Hypothalamus (tissue), 51 donors: ENCODE results near the gene ZNF225.
"Not testable (repeated sequence)": the region's sequence is repeated elsewhere in the genome, so short reads cannot be mapped to it uniquely, and the experiment has no call there.

Source experiments
- DNase-seq, 51 donors: peaks; one replicate each; lab custom pipeline; 2025; lab: John Stamatoyannopoulos, UW

ZNF225 gene

GRCh38 chr19:44113138-44113783, at the start of gene ZNF225:
ZNF225 (plus strand) TSS chr19:44113399; CDS start chr19:44115828, 2,429 bp downstream.
- DNase-seq, result peak; percentile 56 to 99 (median 96)

GRCh38 chr19:44066305-44066704, 46.9 kb upstream of the ZNF225 start:
- DNase-seq, result no peak

GRCh38 chr19:44069415-44069814, 43.8 kb upstream of the ZNF225 start:
- DNase-seq, result no peak

- peak; percentile 27 to 94 (median 82) for DNase-seq
These were observed 41.2 kb upstream of the ZNF225 start, which contains the start of gene ZNF284 for GRCh38 chr19:44071824-44072542. ZNF284 (plus strand) TSS chr19:44072159; CDS start chr19:44076390, 4,231 bp downstream.

DNA sequence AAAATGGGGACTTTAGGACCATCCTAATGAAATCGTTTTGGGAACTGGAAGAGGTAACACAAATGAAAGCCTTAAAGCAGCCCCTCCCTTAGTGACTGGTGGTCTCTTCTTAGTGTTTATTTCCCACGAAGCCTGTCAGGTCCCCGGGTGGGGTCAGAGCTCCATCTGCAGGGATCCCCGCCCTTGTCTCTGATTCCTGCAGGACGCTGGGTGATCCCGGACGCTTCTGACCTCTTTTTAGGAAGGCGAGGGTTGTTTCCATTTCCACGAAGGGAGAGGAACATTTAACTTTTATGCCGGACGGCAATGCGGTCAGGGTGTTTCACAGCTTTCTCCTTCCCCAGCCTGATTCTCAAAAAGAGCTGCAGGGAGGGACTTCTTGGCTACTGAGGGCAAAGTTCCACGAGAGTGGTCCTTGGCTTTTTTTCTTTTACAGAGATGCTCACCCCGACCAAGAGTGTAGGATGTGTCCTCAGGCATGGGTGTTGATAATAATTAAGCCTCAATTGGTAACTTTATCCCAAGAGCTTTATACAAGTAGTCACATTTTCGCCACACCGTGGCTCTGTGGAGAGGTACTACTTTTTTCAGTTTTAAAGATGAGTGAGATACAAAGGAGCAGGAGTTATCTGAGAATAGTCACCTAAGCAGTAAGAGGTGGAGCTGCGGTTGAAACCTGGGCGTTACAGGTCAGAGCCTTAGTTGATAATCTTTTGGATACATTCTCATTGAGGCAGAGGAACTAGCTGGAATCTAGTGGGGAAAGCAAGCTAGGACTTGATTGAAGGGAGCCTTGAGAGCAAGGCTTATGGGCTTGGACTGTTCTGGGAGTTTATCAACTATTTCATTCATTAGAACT, 40.4 kb upstream of the ZNF225 start:
- no peak for DNase-seq

- no peak for DNase-seq
These were observed 36.9 kb upstream of the ZNF225 start for GRCh38 chr19:44076325-44076724.

DNA sequence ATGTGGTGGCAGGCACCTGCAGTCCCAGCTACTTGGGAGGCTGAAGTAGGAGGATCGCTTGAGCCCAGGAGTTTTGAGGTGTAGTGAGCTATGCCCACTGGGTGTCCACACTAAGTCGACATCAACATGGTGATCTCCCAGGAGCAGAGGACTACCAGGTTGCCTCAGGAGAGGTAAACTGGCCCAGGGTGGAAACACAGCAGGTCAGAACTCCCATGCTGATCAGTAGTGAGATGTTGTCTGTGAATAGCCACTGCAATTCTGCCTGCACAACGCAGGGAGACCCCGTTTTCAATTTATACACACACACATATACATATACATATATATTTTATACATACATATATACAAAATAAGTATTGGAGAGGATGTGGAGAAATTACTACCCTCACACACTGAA, 21.1 kb upstream of the ZNF225 start:
- DNase-seq, result no peak

DNA sequence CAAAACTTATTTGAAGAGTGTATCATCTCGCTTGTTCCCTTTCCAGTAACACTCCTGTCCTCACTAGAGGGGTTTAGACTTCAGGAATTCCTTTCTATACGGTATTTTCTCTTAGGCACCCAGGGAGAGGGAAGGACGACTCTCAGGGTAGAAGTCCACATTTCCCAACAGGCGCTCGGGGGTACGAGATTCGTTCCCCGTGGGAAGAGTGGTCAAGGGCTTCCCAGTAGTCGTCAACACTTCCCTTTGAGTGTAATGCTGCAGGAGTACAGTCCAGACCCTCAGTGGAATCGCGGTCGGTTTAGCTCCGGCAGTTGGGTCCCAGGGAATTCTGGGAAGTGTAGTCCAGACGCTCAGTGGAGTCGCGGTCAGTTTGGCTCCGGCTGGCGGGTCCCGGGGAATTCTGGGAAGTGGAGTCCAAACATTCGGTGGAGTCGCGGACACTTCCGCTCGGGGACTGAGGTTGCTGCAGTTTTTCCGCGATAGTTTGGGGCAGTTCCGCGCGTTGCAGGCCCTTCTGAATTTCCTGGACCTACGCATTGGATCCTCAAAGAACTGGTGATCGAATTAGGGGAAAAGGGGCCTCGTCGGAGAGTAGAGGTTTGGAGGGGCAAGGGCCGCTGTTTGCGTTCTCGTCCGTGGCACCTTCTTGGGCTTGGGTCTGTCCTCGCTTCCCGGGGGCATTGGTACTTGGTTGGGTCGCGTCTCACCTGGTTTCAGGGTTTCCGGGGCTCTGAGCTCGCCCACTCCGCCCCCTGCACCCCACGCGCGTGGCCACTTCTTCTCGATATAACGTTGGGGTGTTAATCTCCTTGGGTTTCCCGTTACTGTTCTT, 19.1 kb upstream of the ZNF225 start, which contains the start of gene ZNF224:
ZNF224 (plus strand) TSS at position 431 of the 835 bp plus-strand sequence. CDS start 3,513 bp downstream, outside the sequence.
- DNase-seq, result peak; percentile 42 to 95 (median 88)

- DNase-seq, result no peak
These were observed 5.4 kb upstream of the ZNF225 start for GRCh38 chr19:44107751-44108150.

DNA sequence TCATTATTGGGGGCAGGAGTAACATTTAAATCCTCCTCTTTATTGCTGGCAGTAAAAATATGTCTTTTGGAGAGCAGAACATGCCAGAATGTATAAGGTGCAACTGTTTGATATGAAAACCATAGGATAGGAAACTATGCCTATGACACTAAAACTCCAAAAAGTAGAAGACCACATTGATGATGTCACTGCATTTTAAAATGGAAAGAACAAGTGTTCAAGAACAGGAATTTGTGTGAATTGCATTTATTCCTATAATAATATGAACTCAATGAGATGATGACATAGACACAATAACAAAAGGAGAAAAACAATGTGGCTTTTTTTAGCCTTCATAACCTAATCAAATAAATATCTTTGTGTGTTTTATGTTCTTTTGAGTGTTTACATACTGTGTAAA, 3.7 kb upstream of the ZNF225 start:
- no peak for DNase-seq

- DNase-seq, result peak in 11 of 51 donors; percentile 0 to 30 (median 4)
These were observed 1.2 kb upstream of the ZNF225 start for GRCh38 chr19:44111910-44112463.

- DNase-seq, result no peak
These were observed 429 bp upstream of the ZNF225 start for GRCh38 chr19:44112802-44113137.

- peak in 8 of 51 donors; percentile 4 to 27 (median 12) for DNase-seq
These were observed 688 bp downstream of the ZNF225 start for GRCh38 chr19:44113784-44114390.

- not testable (repeated sequence) for DNase-seq
These were observed 8.0 kb downstream of the ZNF225 start for GRCh38 chr19:44121162-44121561.

- no peak for DNase-seq
These were observed 18.8 kb downstream of the ZNF225 start for GRCh38 chr19:44131955-44132354.

DNA sequence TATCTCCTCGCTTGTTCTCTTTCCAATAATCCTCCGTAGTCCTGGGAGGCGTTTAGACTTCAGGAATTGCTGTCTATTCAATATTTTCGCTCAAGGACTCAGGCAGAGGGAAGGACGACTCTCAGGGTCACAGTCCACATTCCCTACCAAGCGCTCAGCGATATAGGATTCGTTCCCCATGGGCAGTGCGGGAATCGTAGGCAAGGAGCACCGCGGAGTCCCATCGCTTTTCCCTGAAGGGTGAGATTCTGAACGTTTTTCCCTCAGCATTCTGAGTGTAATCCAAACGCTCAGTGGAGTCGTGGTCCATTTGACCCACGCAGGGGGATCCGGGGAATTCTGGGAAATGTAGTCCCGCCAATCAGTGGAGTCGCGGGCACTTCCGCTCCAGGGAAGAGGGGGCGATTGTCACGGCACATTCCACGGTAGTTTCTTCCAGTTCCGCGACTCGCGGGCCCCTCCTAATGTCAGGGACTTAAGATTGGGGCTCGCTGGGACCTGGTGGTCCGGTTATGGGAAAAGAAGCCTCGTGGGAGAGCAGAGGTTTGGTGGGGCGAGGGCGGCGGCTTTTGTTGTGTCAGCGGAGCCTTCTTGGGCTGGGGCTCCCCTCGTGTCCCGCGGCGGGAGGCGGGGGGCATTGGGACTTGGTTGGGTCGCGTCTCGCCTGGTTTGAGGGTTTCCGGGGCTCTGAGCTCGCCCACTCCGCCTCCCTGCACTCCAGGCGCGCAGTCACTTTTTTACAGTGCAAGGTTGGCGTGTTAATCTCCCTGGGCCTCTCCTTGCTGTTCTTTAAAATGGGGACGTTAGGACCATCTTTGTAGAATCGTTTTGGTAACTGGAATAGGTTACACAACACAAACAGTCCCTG, 28.2 kb downstream of the ZNF225 start, which contains the start of gene ZNF234:
ZNF234 (plus strand) TSS at position 364 of the 868 bp plus-strand sequence. CDS start 3,079 bp downstream, outside the sequence.
- peak; percentile 31 to 92 (median 79) for DNase-seq

DNA sequence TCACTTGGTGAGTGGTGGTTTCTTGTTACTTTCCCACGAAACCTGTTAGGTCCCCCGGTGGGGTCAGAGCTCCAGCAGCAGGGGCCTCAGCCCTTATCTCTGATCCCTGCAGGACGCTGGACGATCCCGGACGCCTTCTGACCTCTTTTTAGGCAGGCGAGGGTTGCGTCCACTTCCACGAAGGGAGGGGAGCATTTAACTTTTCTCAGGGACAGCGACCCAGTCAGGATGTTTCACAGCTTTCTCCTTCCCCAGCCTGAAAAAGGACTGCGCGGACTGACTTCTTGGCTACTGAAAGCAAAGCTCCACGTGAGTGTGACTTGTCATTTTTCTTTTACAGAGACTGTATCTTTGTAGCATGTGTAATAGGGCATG, 28.8 kb downstream of the ZNF225 start:
- DNase-seq, result peak in 7 of 51 donors; percentile 0 to 12 (median 2)

GRCh38 chr19:44149776-44150175, 36.6 kb downstream of the ZNF225 start:
- no peak for DNase-seq
